Uterus (tissue), 2 donors: ENCODE results near the gene LASP1.

Experiments used
- CTCF ChIP-seq, 4 experiments: fragments of 200-600 bp in 2 of 4; fragments of 450-650 bp in 2 of 4; sonication (generic) in 2 of 4; IDR thresholded peaks; one replicate each; pipeline ENCODE4 v1.5.1; 2016 to 2019; ENCODE audit warnings: antibody characterized with exemption in 4 of 4, mild to moderate bottlenecking in 2 of 4, moderate library complexity in 1 of 4
- POLR2A ChIP-seq, 2 donors: fragments of 450-650 bp; IDR thresholded peaks; one replicate each; pipeline ENCODE4 v1.6.1; 2016; ENCODE audit warnings: antibody characterized with exemption in 2 of 2, mild to moderate bottlenecking in 1 of 2, moderate library complexity in 1 of 2

DNA sequence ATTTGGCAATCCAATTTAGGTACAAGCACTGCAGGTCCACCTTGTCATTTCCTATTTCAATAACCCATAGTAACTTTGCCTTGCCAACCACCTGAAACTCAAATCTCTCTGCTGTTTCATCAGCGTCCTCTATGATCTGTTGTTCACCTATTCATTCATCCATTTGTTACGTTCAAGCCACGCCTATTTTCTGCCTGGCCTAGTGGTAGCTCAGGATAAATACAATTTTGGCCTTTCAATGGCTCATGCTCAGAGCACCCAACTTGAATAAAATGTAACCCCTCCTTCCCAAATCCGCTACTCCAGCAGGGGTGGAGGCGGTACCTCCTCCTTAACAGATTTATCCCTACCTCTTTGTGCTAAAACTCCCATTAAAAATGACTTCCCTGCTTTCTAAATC is 100.9 kb downstream of the LASP1 start:
- TF ChIP-seq CTCF (IDR thresholded peaks at IDR 0.05) = no peak
- no peak for TF ChIP-seq POLR2A (IDR thresholded peaks at IDR 0.05)
